GM18520 (cell line): ENCODE data around the gene OR2F2.

Experiments used
- ATAC-seq: cut with Tn5 transposase; IDR thresholded peaks from one replicate; pipeline ENCODE4 v1.9.1; 2021; ENCODE audit not compliant: unreplicated experiment

The OR2F2 gene

GRCh38 chr7:143934526-143935325 lies at the start of gene OR2F2:
OR2F2 (plus strand) TSS chr7:143935233; CDS start chr7:143935233, 0 bp downstream.
- no peak for ATAC-seq

GRCh38 chr7:143885951-143886350 lies 49.1 kb upstream of the OR2F2 start:
- ATAC-seq, result no peak

- no peak for ATAC-seq
Measured at GRCh38 chr7:143886826-143887477, 48.1 kb upstream of the OR2F2 start.

GRCh38 chr7:143889068-143889467 lies 46.0 kb upstream of the OR2F2 start:
- ATAC-seq, result no peak

GRCh38 chr7:143890558-143890957 lies 44.5 kb upstream of the OR2F2 start:
- no peak for ATAC-seq

GRCh38 chr7:143891457-143891856 lies 43.6 kb upstream of the OR2F2 start:
- no peak for ATAC-seq

GRCh38 chr7:143892527-143893300 lies 42.3 kb upstream of the OR2F2 start:
- peak; percentile 99 for ATAC-seq

GRCh38 chr7:143896667-143897066 lies 38.4 kb upstream of the OR2F2 start:
- no peak for ATAC-seq

GRCh38 chr7:143898810-143899209 lies 36.2 kb upstream of the OR2F2 start:
- no peak for ATAC-seq

- no peak for ATAC-seq
Measured at GRCh38 chr7:143900230-143900766, 34.7 kb upstream of the OR2F2 start.

GRCh38 chr7:143901332-143901667 lies 33.7 kb upstream of the OR2F2 start:
- ATAC-seq, result peak; percentile 11

GRCh38 chr7:143901668-143902331 lies 33.2 kb upstream of the OR2F2 start, which contains the start of gene TCAF1:
TCAF1 (minus strand) TSS chr7:143902176; CDS start chr7:143876608, 25,568 bp downstream.
- peak; percentile 75 for ATAC-seq

GRCh38 chr7:143902332-143902899 lies 32.6 kb upstream of the OR2F2 start:
- no peak for ATAC-seq

GRCh38 chr7:143905509-143905908 lies 29.5 kb upstream of the OR2F2 start:
- ATAC-seq, result no peak

- no peak for ATAC-seq
Measured at GRCh38 chr7:143906151-143906550, 28.9 kb upstream of the OR2F2 start.

- no peak for ATAC-seq
Measured at GRCh38 chr7:143906895-143907294, 28.1 kb upstream of the OR2F2 start.

- ATAC-seq, result no peak
Measured at GRCh38 chr7:143908120-143908519, 26.9 kb upstream of the OR2F2 start.

GRCh38 chr7:143909863-143910262 lies 25.2 kb upstream of the OR2F2 start:
- ATAC-seq, result no peak

GRCh38 chr7:143910473-143911248 lies 24.4 kb upstream of the OR2F2 start:
- ATAC-seq, result no peak
